Stimulated activated CD8-positive, alpha-beta memory T cell treated with anti-CD3 and anti-CD28 coated beads, Interleukin-12 subunit alpha, Interleukin-12 subunit beta, amount 100 ng/mL, for 24 hours (primary cell): ENCODE measurements around the gene ALDH3A1.
A peak's percentile ranks its signal among the peaks of the same experiment; 100 is the strongest.
"Not testable (repeated sequence)": the region's sequence is repeated elsewhere in the genome, so short reads cannot be mapped to it uniquely, and the experiment has no call there.

Experiments
- DNase-seq: peaks from one replicate; pipeline ENCODE4 v3.0.0-alpha.2; 2020; ENCODE audit errors: extremely low read depth

The ALDH3A1 gene

DNA sequence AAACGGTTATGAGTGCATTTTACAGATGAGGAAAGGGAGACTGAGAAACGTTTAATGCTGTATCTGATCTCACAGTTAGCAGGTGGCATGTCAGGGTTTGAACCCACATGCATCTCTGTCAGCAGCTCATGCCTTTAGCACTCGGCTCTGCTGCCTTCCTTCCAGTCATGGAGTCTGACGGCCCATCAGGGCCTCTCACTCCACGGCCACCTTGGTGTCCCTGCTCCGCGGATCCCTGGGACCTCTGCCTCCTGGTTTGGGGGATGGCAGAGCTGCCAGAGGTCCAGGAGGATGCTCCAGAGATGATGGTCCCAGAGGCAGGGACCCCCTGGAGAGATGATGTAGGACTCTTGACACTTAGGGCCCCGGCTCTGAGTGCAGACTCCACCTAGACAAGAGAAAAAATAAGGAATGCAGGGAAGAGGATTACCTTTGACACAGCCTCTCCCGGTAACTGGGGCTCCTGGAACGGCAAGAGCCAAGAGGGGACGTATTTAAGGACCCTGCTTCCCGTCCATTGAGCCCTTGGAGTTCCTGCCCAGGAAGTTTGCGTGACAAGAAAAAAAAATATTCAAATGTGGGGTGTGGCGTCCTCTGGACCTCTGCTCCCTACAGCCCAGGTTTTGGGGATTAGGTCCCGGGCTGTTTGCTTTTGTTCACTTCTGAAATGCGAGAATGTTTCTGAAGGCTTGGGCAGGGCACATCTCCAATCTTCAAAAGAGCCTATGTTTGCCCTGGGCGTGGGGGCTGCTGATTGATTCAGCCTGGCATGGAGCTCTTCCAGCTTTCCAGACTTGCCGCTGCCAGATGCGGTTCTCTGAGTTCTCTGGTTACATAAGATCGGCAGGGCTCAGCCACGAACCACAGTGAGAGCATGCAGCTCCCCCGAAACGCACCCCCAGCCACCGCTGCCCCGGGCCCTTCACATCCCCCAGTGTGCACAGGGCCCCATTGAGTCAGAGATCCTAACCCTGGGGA, at the start of gene ALDH3A1:
TSS of gene ALDH3A1 (minus strand) at position 470 of the 978 bp plus-strand sequence. CDS start 3,169 bp downstream, outside the sequence.
- no peak for DNase-seq

DNA sequence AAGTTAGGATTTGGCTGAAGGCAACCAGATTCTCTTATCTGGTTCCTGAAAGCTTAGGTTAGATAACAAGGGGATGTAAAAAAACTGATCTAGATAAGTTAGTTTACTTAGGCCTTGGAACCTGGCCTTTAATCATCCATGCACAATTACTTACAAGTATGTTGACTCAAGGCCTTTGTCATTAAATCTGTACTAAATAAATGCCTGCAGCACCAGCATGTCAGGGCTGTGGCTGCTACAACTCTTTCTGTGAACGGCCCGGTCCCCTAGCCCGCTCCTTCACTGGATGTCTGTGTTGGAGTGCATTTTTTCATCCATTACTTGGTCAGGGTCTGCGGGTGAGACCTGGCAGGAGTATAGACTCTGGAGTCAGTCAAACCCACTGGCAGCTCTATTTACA, 48.4 kb upstream of the ALDH3A1 start:
- DNase-seq = no peak

DNA sequence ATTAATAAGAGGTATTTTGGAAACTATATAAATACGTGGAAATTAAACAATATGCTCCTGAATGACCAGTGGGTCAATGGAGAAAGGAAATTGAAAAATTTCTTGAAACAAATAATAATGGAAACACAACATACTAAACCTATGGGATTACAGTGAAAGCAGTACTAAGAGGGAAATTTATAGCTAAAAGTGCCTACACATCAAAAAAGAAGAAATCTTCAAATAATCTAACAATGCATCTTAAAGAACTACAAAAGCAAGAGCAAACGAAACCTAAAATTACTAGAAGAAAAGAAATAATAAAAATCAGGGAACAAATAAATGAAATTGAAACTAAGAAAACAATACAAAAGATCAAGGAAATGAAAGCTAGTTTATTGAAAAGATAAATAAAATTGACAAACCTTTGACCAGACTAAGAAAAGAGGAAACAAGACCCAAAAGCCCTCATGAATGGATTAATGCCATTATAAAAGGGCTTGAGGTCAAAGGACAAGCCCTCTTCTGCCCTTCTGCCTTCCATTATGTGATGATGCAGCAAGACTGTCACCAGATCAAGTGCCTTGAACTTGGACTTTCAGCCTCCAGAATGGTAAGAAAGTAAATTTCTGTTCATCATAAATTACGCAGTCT, 43.9 kb upstream of the ALDH3A1 start:
- DNase-seq = no peak

DNA sequence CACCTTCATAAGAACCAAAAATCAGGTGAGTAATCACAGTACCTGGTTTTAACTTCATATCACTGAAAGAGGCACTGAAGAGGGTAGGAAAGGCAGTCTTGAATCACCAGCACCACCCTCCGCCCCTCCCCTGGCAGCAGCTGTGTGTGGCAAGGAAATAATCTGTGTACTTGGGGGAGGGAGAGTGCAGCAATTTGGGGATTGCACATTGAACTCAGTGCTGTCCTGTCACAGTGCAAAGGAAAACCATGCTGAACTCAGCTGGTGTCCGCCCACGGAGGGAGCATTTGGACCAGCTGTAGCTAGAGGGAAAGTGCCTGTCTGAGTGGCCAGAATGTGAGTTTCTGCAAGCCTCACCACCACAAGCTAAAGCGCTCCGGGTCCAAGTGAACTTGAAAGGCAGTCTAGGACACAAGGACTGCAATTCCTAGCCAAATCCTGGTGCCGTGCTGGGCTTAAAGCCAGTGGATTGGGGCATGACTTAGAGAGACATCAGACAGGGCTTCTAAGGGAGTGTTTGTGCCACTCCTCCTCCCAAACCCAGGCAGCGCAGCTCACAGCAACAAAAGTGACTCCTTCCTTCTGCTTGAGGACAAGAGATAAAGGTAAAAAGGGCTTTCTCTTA, 39.7 kb upstream of the ALDH3A1 start:
- DNase-seq = no peak

DNA sequence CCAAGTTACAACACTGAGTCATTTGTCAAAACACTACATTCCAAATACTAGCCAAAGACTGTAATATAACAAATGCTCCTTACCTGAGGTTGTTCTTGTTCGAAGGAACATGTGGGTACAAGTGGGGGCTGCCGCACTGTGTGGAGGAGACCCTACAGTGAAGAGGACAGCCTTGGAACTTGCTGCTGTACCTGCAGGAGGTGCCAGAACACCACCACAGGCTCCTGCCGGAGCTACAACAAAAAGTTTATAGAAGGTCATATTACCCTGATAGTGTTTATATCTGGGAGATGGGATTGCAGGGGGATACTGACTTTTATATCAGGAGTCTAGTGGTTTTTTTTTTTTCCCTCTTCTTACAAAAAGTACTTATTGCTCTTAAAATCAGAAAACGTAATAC, 37.8 kb upstream of the ALDH3A1 start:
- no peak for DNase-seq

DNA sequence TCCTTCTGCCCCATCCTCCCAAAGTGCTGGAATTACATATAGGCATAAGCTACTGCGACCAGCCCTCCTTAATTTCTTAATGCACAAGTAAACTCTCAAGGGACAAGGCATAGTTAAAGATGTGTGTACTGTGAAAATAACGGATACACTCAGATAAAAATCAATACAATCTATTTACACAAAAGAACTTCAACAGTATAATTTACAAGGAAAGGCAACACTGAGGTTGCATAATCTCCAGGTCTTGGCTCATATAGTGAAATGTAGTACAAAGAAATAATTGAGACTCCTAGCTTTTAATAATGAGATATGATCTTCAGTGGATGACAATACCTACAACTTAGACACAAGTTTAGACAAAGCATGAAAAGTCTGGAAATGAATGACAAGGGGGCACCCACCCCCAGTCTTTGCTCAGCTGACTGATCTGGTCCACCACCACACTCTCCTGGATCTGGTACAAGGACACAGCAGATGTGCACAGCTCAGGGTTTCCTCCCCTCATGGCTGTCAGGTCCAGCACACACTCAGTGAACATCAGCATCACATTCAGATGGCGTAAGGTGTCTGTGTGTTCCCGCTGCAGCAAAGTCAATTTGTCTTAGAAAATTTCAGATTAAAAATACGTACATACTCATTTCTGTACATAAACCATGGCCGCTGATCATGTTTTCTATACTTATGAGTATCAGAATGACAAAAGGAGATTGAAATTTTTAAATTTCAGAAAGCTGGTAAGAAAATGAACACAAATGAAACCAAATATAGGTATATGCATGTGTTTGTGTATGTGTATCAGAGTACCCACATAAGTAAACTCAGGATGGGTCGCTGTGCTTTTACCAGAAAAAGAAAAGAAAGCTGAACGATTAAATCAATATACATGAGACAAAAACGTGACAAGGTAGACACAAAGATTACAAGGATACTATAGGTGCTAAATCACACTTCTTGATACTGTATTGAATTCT, 33.7 kb upstream of the ALDH3A1 start:
- DNase-seq = no peak

DNA sequence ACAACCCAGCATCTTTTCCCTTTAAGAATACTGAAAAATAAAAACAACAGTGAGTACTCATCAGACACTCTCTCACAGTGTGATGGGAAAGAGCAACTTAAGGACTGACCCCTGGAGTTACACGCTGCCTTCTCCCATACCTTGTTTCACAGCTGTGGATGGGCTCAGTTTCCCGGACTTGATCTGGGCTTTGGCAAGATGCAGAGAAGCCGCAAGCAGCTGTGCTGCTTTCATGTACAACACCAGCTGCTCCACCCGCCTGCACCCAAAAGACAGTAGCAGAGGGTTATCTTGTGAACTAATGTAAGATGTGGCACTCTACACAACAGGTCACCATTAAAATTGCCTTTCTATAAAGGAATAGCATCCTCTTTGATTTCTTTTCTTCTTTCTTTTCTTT, 32.7 kb upstream of the ALDH3A1 start:
- no peak for DNase-seq

DNA sequence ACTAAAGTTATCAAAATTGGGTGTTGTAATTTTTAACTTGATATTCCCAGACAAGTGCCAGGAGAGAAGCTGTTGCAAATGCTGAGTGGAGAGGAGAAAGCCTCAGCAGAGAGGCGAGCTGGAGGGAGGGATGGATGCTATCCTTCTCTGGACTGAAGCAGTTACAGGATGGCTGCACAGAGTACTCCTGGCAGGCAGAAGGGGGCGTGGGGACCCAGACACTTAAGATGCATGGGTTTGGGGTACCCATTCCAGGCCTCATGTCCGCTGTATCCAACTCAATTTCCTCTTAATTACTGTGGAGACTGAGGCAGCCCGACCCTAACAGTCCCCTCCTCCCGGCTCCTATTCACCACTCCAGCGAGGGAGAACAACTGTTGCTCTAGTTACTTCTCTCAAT, 25.4 kb upstream of the ALDH3A1 start:
- DNase-seq = no peak

DNA sequence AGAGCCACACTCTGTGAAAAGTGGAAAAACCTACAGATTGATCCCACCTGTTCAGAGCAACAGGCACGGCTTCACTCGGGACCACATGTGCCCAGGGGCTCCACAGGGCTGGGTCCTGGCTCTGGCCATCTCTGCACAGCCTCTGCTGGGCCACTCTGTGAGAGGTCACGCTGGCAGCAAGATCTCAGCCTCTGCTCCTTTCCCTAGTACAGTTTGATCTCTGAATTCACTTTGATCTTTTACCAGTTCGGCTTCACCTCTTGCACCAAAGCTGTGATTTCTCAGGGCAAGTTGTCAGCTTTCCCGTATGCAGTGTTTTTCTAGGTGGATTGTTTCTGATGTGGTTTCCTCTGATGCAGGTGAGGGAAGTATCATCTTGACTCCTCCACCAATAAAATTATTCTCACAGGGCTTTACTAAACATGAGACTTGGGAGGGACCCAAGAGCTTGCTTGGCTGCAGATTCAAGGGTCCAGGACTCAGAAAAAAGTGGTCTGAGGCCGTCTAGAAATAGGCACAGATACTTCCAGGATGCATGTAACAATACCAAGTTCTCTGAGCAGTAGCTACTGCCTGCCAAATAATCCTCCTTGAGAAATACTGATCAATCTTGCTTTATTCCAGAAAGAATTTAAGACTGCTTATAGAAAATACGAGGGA, 24.0 kb upstream of the ALDH3A1 start:
- no peak for DNase-seq

DNA sequence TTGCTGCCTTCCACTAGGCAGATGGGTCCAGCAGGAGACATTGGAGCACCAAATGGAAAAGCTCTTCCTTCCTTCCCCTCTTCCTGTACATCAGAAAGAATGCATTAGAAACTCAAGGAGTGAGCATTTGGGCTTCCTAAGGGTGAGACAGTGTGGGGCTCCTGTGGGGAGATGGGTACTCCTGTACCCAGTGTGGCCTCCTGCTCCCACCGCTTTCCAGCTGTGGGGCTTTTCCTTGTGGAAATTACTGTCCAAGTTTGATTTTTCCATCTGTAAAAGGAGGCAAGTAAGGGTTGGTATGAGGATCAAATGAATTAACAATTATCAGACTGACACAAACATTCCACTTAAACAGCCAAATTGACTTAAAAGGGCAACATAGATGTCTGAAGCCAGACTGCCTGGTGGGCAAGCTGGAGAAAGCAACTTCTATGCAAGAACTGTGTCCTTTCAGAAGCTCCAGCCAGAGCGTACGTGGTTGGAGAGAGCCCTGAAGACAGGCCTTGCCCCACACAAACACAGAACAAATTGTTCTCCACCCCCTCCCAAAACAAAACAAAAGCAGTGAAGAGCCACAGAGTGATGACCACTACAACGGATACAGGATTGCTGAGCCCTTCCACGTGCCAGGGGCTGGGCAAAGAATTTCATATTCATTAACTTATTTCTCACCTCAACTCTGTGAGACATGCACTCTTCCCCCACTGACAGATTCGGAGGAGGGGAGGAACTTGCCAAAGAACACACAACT, 23.1 kb upstream of the ALDH3A1 start:
- no peak for DNase-seq

DNA sequence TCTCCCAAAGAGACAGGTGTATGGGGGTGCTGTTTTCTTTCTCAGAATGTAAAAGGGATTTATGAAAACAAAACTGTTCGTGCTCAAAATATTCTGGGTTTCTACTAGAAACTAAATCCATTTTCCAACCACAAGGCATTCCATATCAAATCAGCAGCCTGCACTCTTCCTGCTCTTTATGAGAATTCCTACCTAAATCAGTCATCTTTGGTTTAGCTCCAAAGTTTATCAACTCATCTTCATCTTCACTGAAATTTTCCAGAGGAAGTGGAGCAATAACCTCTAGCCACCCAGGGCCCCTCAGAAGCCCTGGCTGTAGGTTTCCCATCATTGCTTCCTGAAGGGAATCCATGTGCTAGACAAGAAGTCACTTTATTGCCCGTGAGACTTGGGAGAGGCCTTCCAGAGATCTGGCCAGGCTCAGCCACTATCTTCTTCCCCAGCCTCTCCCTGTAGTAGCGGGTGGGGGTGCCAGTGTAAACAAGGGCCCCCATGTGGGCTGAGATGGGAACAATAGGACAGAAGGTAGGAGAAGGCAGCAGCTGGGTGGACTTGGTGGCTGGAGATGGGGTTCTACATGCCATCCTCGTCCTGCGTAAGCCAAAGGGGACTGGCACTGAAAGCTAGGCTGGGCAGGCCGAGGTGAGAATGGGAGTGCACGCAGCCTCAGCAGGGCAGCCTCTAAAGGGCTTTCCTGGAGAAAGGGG, 22.0 kb upstream of the ALDH3A1 start:
- DNase-seq = no peak

DNA sequence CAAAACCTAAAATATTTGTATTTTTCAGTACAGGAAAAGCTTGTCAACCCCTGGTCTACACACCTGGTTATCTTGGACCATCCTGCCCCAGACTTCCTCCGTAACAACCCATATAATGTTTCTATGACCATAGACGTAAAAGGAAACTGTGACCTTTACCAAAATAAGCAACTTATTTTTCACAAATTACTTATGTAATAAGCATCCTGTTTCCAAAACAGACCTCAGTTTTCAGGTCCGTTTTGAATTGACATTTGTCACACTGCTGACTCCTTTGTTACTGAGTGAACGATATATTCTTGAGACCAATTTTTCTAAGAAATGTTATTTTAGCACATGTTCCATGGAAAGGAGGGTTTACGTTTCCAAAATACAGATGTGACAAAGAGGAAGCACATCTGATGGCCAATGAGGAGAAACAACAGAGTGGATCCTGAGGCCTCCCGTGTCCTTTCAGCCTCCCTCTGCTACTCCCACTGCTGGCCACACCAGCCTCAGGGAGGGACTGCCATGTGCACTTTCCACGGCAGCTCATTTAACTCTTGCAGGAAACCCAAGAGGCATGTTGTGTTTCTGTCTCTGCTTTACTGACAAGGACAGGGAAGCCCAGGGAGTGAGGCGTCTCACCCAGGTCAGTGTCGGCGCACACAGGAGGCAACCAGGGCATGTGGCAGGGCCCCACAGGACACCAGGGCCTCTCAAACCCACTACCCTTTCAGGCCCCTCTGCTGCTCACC, 20.1 kb upstream of the ALDH3A1 start:
- no peak for DNase-seq

DNA sequence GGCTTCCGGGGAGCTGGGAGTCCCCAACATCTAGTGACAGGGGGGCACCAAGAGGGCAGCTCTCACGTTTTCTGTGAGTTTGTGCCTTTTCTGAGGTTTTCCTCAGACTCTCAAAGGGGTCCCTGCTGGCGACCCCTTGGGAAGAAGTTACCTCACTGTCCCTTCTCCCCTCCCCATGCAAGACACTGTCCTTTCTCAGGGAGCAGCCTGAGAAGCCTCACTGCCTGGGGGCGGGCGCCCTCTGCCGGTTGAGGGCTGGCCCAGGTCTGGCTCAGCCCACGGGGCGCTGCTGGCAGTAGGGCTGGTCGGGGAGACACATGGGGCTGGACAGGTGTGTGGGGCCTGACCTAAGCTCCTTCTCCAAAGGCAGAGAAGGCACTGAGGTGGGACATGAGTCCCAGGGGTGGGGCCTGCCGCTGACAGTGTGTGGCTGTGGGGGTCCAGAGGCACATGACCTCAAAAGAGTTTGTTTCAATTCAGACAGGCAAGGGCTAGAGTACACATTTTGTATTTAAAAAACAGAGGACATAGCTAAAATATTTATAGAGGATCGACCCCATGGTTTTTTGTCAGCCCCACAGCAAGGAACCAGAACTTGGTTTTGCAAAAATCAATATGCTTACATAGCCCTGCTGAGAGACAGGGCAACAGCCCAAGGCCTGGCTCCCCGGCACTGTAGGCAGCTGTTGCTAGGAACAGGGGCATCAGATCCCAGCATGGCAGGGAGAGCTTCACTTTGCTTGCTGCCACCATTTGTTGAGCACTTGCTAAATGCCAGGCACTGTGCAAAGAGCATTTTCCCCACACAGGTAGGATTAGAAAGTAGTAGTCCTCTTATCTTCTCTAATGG, 18.5 kb upstream of the ALDH3A1 start:
- DNase-seq = peak; percentile 30

DNA sequence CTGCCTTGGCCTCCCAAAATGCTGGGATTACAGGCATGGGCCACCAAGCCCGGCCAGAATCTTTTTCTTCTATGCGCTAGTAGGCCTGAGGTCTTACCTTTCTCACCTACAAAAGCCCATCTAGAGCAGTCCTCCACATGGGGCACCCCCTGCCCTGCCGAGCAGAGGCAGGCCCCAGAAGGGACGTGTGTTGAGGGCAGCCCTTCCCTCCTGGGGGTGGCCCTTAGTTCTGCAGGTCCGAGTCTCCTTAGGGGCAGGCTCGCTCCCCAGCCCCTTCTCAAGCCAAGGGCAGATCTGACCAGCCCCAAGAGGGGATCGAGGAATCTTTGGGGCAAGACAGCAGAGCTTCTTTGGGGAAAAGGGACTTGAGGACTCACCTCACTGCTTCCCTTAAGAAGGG, 17.9 kb upstream of the ALDH3A1 start:
- DNase-seq = no peak

DNA sequence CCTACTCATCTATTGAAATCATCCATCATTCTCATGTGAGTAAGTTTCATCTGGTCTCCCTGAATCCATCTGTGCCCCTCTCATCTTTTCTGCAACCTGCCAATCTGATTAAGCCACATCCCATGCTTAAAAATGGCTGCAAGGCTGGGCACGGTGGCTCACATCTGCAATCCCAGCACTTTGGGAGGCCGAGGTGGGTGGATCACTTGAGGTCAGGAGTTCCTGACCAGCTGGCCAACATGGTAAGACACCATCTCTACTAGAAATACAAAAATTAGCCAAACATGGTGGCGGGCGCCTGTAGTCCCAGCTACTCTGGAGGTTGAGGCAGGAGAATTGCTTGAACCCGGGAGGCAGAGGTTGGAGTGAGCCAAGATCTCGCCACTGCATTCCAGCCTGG, 15.9 kb upstream of the ALDH3A1 start:
- not testable (repeated sequence) for DNase-seq

DNA sequence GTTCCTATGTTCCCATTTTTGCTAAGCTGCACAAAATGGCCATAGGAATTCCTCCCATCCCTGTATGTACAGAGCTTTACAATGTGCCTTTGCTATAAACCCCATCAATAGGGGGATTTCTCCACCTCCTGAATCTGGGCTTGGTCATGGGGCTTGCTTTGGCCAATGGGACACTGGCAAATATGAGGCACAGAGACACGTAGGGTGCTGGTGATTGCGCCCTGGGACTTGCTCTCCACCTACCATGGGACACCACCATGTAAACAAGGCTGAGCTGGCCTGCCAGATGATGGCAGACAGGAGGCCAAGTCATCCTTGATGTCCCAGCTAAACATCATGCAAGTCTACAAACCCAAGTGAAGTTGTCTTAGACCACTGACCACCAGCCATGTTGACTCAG, 15.3 kb upstream of the ALDH3A1 start:
- DNase-seq = no peak

DNA sequence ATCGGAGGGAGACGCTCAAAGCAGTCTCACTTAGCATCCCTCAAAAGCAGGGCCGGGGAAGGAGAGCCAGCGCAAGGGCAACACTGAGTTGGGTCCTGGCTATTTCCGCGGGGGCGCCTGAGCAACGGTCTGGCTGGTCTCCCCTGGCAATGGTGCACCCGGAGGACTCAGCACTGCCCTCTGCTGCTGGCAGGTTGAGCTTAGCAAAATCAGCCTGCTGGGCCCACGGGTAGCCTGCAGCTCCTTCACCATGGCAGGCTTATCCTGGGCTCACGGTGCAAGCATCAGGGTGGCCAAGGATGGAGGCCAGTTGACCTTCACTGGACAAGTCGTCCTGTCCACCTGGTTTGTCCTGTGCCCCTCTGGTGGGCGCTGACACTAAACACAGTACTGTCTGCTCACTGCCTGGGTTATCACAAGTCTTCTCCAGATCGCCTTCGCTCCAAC, 14.4 kb upstream of the ALDH3A1 start:
- no peak for DNase-seq

DNA sequence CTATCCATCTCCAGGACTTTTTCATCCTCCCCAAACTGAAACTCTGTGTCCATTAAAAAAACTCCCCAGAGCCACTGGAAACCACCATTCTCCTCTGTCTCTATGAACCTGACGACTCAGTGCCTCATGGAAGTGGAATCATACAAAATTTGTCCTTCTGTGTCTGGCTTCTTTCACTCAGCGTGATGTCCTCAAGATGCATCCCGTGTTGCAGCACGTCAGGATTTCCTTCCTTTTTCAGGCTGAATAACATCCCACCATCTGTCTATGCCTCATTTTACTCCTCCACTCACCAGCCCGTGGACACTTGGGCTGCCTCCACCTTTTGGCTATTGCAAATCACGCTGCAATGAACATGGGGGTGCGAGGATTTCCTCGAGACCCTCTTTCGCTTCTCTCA, 12.6 kb upstream of the ALDH3A1 start:
- DNase-seq = no peak
